ENCODE measurements around the gene FRY. TPM values are rescaled to one million over a fixed set of nuclear protein-coding genes. Genes with fewer than 3 reads are reported as not detected.

FRY gene
- total and polyA plus RNA-seq, 2 of the 13 experiments (the other 11 are each of a cell fraction or from before 2014, with no cell fraction given) = 8.2 to 13.1 TPM

- no peak overlapping the region for H3K9ac ChIP-seq (ENCODE audit: insufficient read depth, low read depth, low read length)
- no peaks in the 10 kb centered on the region for H3K79me2 ChIP-seq (ENCODE audit: insufficient read depth, low read length)
- no peak overlapping the region for H3K4me3 ChIP-seq (replicated peaks in 1 of 3; ENCODE audit: insufficient read depth in 1 of 3, low read depth in 2 of 3, low read length in 3 of 3)
- ChIA-PET POLR2A (no interaction called here), CTCF (ENCODE audit: low intra/inter-chr PET ratio, low total read pairs) (no interaction called here)
- no peak overlapping the region for H3K4me2 ChIP-seq (ENCODE audit: low read depth, low read length)
- H3K27ac ChIP-seq (ENCODE audit: extremely low read length, insufficient read depth, low read length) = no peak overlapping the region
- no peak overlapping the region for H2AFZ ChIP-seq (ENCODE audit: low read length)
- WGBS (ENCODE audit: low lambda C conversion rate) = 96% methylated on average over 5 of the region's 5 CpGs
- H3K36me3 ChIP-seq (replicated peaks in 1 of 2; ENCODE audit: control insufficient read depth in 1 of 2, insufficient read depth in 2 of 2, low read length in 2 of 2) = peaks cover 8 to 33% of the 10 kb centered on the region in 2 experiments; a peak in 3 of 5 replicates
- no peaks in the 10 kb centered on the region for H3K9me3 ChIP-seq (ENCODE audit: low read length)
- BruUV-seq (replicated peaks) = no TSS peak
- no peak for TF ChIP-seq NONO (IDR thresholded peaks at IDR 0.05)
- TF ChIP-seq NONO (CRISPR knock-in tag; conservative IDR thresholded peaks at IDR 0.05) = no peak
- TF ChIP-seq POLR2AphosphoS5 (IDR thresholded peaks at IDR 0.05; ENCODE audit: low read depth, low read length) = no peak
- TF ChIP-seq SOX5 (CRISPR knock-in tag; IDR thresholded peaks at IDR 0.05; ENCODE audit: borderline replicate concordance) = no peak
- TF ChIP-seq NCOA2 (CRISPR knock-in tag; IDR thresholded peaks at IDR 0.05) = no peak
- no peaks in the 10 kb centered on the region for H3K4me1 ChIP-seq (ENCODE audit: insufficient read depth, low read length)
- FAIRE-seq = no peak
- H3K27me3 ChIP-seq (ENCODE audit: control insufficient read depth in 1 of 2, insufficient read depth in 2 of 2, low read length in 2 of 2) = no peaks in the 10 kb centered on the region
- in situ Hi-C loops (cut with HindIII; ENCODE audit: extremely low pct_ligation_motif_present, low pct_unique_long_range_greater_than_20kb) (no loop called here), intact Hi-C loops (cut with micrococcal nuclease; ENCODE audit: unreplicated experiment) (no loop called here)
- ATAC-seq = no peak
- H4K20me1 ChIP-seq (ENCODE audit: insufficient read depth, low read length) = no peaks in the 10 kb centered on the region
- DNase-seq (ENCODE audit: low spot score) = no peak
Measured at GRCh38 chr13:32225481-32225931, 193.9 kb downstream of the FRY start.

DNA sequence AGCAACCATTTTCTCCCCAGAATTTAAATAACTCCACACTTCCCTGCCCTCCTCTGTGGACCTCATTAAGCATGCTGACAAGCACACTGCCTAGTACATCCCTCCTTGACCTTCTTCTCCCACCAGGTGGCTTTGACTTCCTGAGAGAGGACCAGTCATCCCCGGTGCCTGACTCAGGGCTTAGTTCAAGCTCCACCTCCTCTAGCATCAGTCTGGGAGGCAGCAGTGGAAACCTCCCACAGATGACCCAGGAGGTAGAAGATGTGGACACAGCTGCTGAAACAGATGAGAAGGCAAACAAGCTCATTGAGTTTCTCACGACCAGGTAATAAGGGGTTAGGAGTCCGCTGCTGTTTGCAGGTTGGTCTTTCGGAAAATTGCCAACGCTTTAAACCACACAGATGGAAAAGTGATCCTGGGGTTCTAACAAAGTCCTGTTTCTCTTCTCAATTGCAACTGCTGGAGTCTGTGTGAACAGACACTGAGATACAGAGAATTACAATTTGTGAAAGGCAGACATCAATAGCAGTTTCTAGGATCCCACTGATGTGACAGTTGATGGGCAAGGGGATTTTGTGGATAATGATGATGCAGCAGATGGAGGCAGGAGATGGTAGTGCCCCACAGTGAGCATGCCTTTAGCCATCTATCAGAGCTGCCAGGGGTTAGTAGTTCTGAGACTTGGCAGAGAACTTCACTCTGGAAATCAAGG is 196.9 kb downstream of the FRY start:
- Histone ChIP-seq H3K4me2 (ENCODE audit: low read depth, low read length) (no peak overlapping the region), H4K20me1 (ENCODE audit: insufficient read depth, low read length) (no peaks in the 10 kb centered on the region), H3K4me3 (replicated peaks in 1 of 3; ENCODE audit: insufficient read depth in 1 of 3, low read depth in 2 of 3, low read length in 3 of 3) (no peak overlapping the region), H3K4me1 (ENCODE audit: insufficient read depth, low read length) (no peaks in the 10 kb centered on the region), H3K36me3 (replicated peaks in 1 of 2; ENCODE audit: control insufficient read depth in 1 of 2, insufficient read depth in 2 of 2, low read length in 2 of 2) (peaks cover 8 to 45% of the 10 kb centered on the region in 2 experiments; a peak in 3 of 5 replicates), H3K27ac (ENCODE audit: extremely low read length, insufficient read depth, low read length) (no peak overlapping the region), H3K27me3 (ENCODE audit: control insufficient read depth in 1 of 2, insufficient read depth in 2 of 2, low read length in 2 of 2) (no peaks in the 10 kb centered on the region), H3K9me3 (ENCODE audit: low read length) (no peaks in the 10 kb centered on the region), H2AFZ (ENCODE audit: low read length) (no peak overlapping the region), H3K9ac (ENCODE audit: insufficient read depth, low read depth, low read length) (no peak overlapping the region), H3K79me2 (ENCODE audit: insufficient read depth, low read length) (no peaks in the 10 kb centered on the region)
- in situ Hi-C loops (cut with HindIII; ENCODE audit: extremely low pct_ligation_motif_present, low pct_unique_long_range_greater_than_20kb) = no loop called here
- DNase-seq (ENCODE audit: low spot score) (no peak), FAIRE-seq (no peak), ATAC-seq (peak; percentile 56)
- CTCF ChIA-PET (ENCODE audit: low intra/inter-chr PET ratio, low total read pairs) = no interaction called here
- 89% methylated on average over 5 of the region's 5 CpGs for WGBS (ENCODE audit: low lambda C conversion rate)
- POLR2A ChIA-PET = no interaction called here
- intact Hi-C loops (cut with micrococcal nuclease; ENCODE audit: unreplicated experiment) = no loop called here
- BruUV-seq (replicated peaks) = no TSS peak
- TF ChIP-seq ZBTB4 (CRISPR knock-in tag; IDR thresholded peaks at IDR 0.05; ENCODE audit: borderline replicate concordance) (no peak), NFATC3 (CRISPR knock-in tag; IDR thresholded peaks at IDR 0.05) (no peak), NFKB2 (CRISPR knock-in tag; IDR thresholded peaks at IDR 0.05; ENCODE audit: borderline replicate concordance) (no peak), KAT8 (CRISPR knock-in tag; IDR thresholded peaks at IDR 0.05) (no peak), NR3C1 (CRISPR knock-in tag; IDR thresholded peaks at IDR 0.05) (no peak), ZNF572 (CRISPR knock-in tag; IDR thresholded peaks at IDR 0.05) (no peak), ZBED4 (CRISPR knock-in tag; IDR thresholded peaks at IDR 0.05; ENCODE audit: borderline replicate concordance) (no peak)

All from HepG2 (cell line).